Caco-2 (cell line): Measurements from ENCODE around the gene FAM110A. TPM values are rescaled to one million over a fixed set of nuclear protein-coding genes. Genes with fewer than 3 reads are reported as not detected.

Source experiments
- BruUV-seq: library from RNA; stranded (reverse); fragments of 400-500 nt; replicated peaks from 2 replicates; lab custom pipeline; 2021; lab: Mats Ljungman, UMichigan
- CTCF ChIA-PET: fragments of 300-600 bp; sonication (Branson Sonifier 250); formaldehyde crosslinking; loops from one replicate; lab custom pipeline; 2022; ENCODE audit warnings: antibody characterized with exemption; lab: Charles Lee
- POLR2A ChIA-PET: fragments of 300-600 bp; sonication (Branson Sonifier 250); formaldehyde crosslinking; loops from one replicate; lab custom pipeline; 2022; ENCODE audit warnings: antibody characterized with exemption; lab: Charles Lee
- DNase-seq, 2 experiments: peaks; one replicate each; pipeline versions ENCODE4 v3.0.0 to v3.0.0-alpha.2; 2020 to 2022
- H3K27me3 ChIP-seq: replicated peaks from 2 replicates; pipeline ENCODE4 v1.6.0; 2011; ENCODE audit warnings: low read length; ENCODE audit not compliant: control insufficient read depth, insufficient read depth
- H3K36me3 ChIP-seq: 2 replicates; pipeline ENCODE4 v1.5.1; 2011; ENCODE audit warnings: low read length; ENCODE audit not compliant: control insufficient read depth, insufficient read depth
- H3K4me1 ChIP-seq: fragments of 250-450 bp; sonication (Bioruptor Pico); 2 replicates; pipeline ENCODE4 v1.5.1; 2020; ENCODE audit warnings: mild to moderate bottlenecking
- H3K4me3 ChIP-seq: 2 replicates; pipeline ENCODE4 v1.5.1; 2011; ENCODE audit warnings: low read depth, mild to moderate bottlenecking, control low read depth, low read length
- H3K9me3 ChIP-seq: fragments of 250-450 bp; sonication (Bioruptor Pico); 2 replicates; pipeline ENCODE4 v1.5.1; 2020; ENCODE audit warnings: mild to moderate bottlenecking, moderate library complexity
- H3K27ac Mint-ChIP-seq: one replicate; pipeline ENCODE4 v1.8.0; 2022; ENCODE audit warnings: mixed read lengths; ENCODE audit not compliant: unreplicated experiment
- H3K27me3 Mint-ChIP-seq: one replicate; pipeline ENCODE4 v1.8.0; 2022; ENCODE audit warnings: mixed read lengths; ENCODE audit not compliant: insufficient read depth, unreplicated experiment
- H3K36me3 Mint-ChIP-seq: one replicate; pipeline ENCODE4 v1.8.0; 2022; ENCODE audit warnings: mild to moderate bottlenecking, mixed read lengths; ENCODE audit not compliant: insufficient read depth, unreplicated experiment
- H3K4me1 Mint-ChIP-seq: one replicate; pipeline ENCODE4 v1.8.0; 2022; ENCODE audit warnings: low read depth, mixed read lengths; ENCODE audit not compliant: unreplicated experiment
- H3K4me3 Mint-ChIP-seq: one replicate; pipeline ENCODE4 v1.8.0; 2022; ENCODE audit warnings: mild to moderate bottlenecking, moderate library complexity, mixed read lengths; ENCODE audit not compliant: unreplicated experiment
- H3K9me3 Mint-ChIP-seq: one replicate; pipeline ENCODE4 v1.8.0; 2022; ENCODE audit warnings: mixed read lengths; ENCODE audit not compliant: unreplicated experiment
- intact Hi-C: fragments of 100-400 bp; cut with micrococcal nuclease; formaldehyde crosslinking; loops from one replicate; pipeline ENCODE4 v1.10.0; 2022; ENCODE audit not compliant: unreplicated experiment
- total RNA-seq: library from RNA; stranded (reverse); gene quantifications from 2 replicates; pipeline ENCODE4 v1.2.3, GENCODE V29; 2022
- TF ChIP-seq, protein P1 (sequence below), 2 experiments: fragments of 200-600 bp in 1 of 2; IDR thresholded peaks; 1 replicate in 1 of 2; 2 replicates in 1 of 2; pipeline versions ENCODE4 v1.5.1 to v1.8.0; 2011 to 2022; ENCODE audit warnings: antibody characterized with exemption in 1 of 2, control low read depth in 1 of 2, inconsistent platforms in 1 of 2, low read depth in 1 of 2, low read length in 1 of 2, mild to moderate bottlenecking in 1 of 2, moderate library complexity in 1 of 2; ENCODE audit not compliant: insufficient read depth in 1 of 2, severe bottlenecking in 1 of 2, unreplicated experiment in 1 of 2

The FAM110A gene
- total RNA-seq, 1 experiment from 2014 or later, result 18.4 TPM

DNA sequence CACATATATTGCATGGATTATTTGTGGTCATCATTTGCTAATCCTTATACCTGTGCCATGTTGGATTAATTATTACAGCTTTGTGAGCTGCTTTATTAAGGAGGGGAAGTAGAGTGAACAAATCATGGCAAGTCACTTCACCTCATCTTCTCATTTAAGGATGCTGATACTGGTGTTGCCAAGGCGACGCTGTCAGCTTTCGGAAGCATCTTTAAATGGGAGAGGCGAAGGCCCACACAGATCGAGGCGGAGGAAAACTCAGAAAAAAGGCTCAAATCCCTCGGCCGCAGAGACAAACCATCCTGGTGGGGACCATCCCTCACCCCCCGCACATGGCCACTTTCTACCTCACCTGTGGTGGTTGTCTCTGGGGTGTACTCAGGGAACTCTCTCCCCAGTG, 34.8 kb downstream of the FAM110A start:
- H3K27me3 Mint-ChIP-seq, result peaks cover 6% of the 10 kb centered on the region
- BruUV-seq, result no TSS peak
- CTCF ChIA-PET, result no interaction called here

DNA sequence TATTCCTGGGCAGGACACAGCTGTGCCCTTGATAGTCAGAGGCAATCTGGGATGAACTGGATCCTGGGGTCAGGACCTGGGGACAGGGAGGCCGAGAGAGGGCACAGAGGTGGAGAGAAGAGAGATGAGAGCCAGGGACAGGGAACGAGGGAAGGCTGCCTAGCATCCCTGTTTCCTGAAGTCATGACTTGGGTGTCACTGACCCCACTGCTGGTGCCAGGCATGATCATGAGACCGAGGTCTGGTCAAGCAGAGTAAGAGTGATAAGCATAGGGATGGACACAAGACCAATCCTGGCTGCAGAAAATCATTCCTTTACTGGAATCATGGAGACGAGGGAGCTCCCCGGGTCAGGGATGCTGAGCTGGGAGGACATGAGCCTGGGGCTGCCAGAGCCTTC, 36.1 kb downstream of the FAM110A start:
- no peak for DNase-seq
- Histone ChIP-seq H3K4me1 (no peaks in the 10 kb centered on the region), H3K9me3 (no peaks in the 10 kb centered on the region), H3K27me3 (no peaks in the 10 kb centered on the region), H3K36me3 (no peaks in the 10 kb centered on the region), H3K4me3 (no peak overlapping the region)
- H3K36me3 Mint-ChIP-seq, result no peaks in the 10 kb centered on the region
- H3K4me1 Mint-ChIP-seq, result no peaks in the 10 kb centered on the region
- CTCF ChIA-PET, result no interaction called here
- H3K27ac Mint-ChIP-seq, result no peak overlapping the region
- POLR2A ChIA-PET, result no interaction called here
- no peaks in the 10 kb centered on the region for H3K9me3 Mint-ChIP-seq
- intact Hi-C loops, result loop anchor here (10.0 kb wide), 1 partner anchor 85 kb away; no protein-coding TSS in a partner anchor
- TF ChIP-seq, protein P1, sequence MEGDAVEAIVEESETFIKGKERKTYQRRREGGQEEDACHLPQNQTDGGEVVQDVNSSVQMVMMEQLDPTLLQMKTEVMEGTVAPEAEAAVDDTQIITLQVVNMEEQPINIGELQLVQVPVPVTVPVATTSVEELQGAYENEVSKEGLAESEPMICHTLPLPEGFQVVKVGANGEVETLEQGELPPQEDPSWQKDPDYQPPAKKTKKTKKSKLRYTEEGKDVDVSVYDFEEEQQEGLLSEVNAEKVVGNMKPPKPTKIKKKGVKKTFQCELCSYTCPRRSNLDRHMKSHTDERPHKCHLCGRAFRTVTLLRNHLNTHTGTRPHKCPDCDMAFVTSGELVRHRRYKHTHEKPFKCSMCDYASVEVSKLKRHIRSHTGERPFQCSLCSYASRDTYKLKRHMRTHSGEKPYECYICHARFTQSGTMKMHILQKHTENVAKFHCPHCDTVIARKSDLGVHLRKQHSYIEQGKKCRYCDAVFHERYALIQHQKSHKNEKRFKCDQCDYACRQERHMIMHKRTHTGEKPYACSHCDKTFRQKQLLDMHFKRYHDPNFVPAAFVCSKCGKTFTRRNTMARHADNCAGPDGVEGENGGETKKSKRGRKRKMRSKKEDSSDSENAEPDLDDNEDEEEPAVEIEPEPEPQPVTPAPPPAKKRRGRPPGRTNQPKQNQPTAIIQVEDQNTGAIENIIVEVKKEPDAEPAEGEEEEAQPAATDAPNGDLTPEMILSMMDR (IDR thresholded peaks at IDR 0.05; ENCODE audit: insufficient read depth in 1 of 2, low read depth in 1 of 2, low read length in 1 of 2, severe bottlenecking in 1 of 2, unreplicated experiment in 1 of 2), result no peak
- no TSS peak for BruUV-seq
- H3K27me3 Mint-ChIP-seq, result peaks cover 10% of the 10 kb centered on the region
- no peak overlapping the region for H3K4me3 Mint-ChIP-seq

More for the DNA sequence above, 34.8 kb downstream of the FAM110A start:
- Mint-ChIP-seq H3K36me3 (no peaks in the 10 kb centered on the region), H3K4me3 (no peak overlapping the region), H3K4me1 (no peaks in the 10 kb centered on the region), H3K27ac (no peak overlapping the region), H3K9me3 (no peaks in the 10 kb centered on the region)
- TF ChIP-seq, protein P1 (IDR thresholded peaks at IDR 0.05; ENCODE audit: insufficient read depth in 1 of 2, low read depth in 1 of 2, low read length in 1 of 2, severe bottlenecking in 1 of 2, unreplicated experiment in 1 of 2), result no peak
- Histone ChIP-seq H3K9me3 (no peaks in the 10 kb centered on the region), H3K27me3 (no peaks in the 10 kb centered on the region), H3K4me1 (no peaks in the 10 kb centered on the region), H3K4me3 (no peak overlapping the region), H3K36me3 (no peaks in the 10 kb centered on the region)
- DNase-seq, result no peak
- intact Hi-C loops, result no loop called here
- POLR2A ChIA-PET, result no interaction called here

DNA sequence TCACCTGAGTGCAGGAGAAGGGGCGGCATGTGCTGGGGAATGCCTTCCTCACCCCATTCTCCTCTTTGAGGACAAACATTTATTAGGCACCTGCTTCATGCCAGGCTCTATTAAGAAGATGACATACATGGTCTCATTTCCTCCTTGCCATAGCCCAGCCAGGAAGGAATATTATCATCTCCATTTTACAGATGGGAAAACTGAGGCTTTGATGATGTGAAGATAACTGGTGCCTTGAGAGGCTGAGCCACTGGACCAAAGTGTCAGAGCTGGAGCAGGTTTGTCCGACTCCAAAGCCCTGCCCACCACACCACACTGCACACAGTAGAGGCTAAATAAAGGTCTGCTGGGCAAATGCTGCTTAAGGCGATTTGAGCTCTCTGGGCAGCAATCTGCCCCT, 37.2 kb downstream of the FAM110A start:
- BruUV-seq, result no TSS peak
- Mint-ChIP-seq H3K27me3 (peaks cover 10% of the 10 kb centered on the region), H3K4me1 (no peaks in the 10 kb centered on the region), H3K27ac (no peak overlapping the region), H3K9me3 (no peaks in the 10 kb centered on the region), H3K36me3 (no peaks in the 10 kb centered on the region), H3K4me3 (no peak overlapping the region)
- Histone ChIP-seq H3K9me3 (no peaks in the 10 kb centered on the region), H3K4me1 (no peaks in the 10 kb centered on the region), H3K36me3 (no peaks in the 10 kb centered on the region), H3K4me3 (no peak overlapping the region), H3K27me3 (no peaks in the 10 kb centered on the region)
- no peak for DNase-seq
- POLR2A ChIA-PET, result no interaction called here
- CTCF ChIA-PET, result no interaction called here
- intact Hi-C loops, result loop anchor here (10.0 kb wide), 1 partner anchor 84 kb away; no protein-coding TSS in a partner anchor
- TF ChIP-seq, protein P1 (IDR thresholded peaks at IDR 0.05; ENCODE audit: insufficient read depth in 1 of 2, low read depth in 1 of 2, low read length in 1 of 2, severe bottlenecking in 1 of 2, unreplicated experiment in 1 of 2), result no peak
